ENCODE measurements around the gene MYPN.
"Not testable (repeated sequence)": the region's sequence is repeated elsewhere in the genome, so short reads cannot be mapped to it uniquely, and the experiment has no call there.

The MYPN gene

GRCh38 chr10:68231106-68231816, 122.0 kb downstream of the MYPN start:
- no peak for DNase-seq (ENCODE audit: low spot score)

- DNase-seq (ENCODE audit: low spot score), result no peak
These were observed 122.5 kb downstream of the MYPN start, which contains the start of gene ATOH7 for GRCh38 chr10:68231817-68232251. Gene ATOH7 (minus strand): TSS chr10:68232113. CDS start chr10:68231677, 436 bp downstream.

- DNase-seq (ENCODE audit: low spot score), result no peak
These were observed 123.8 kb downstream of the MYPN start for GRCh38 chr10:68233046-68233445.

GRCh38 chr10:68235111-68235510, 125.8 kb downstream of the MYPN start:
- no peak for DNase-seq (ENCODE audit: low spot score)

- DNase-seq (ENCODE audit: low spot score), result no peak
These were observed 126.3 kb downstream of the MYPN start for GRCh38 chr10:68235581-68235980.

GRCh38 chr10:68237173-68237572, 127.9 kb downstream of the MYPN start:
- no peak for DNase-seq (ENCODE audit: low spot score)

- no peak for DNase-seq (ENCODE audit: low spot score)
These were observed 129.1 kb downstream of the MYPN start for GRCh38 chr10:68238371-68238770.

GRCh38 chr10:68239069-68239468, 129.8 kb downstream of the MYPN start:
- DNase-seq (ENCODE audit: low spot score), result no peak

- DNase-seq (ENCODE audit: low spot score), result no peak
These were observed 130.4 kb downstream of the MYPN start for GRCh38 chr10:68239596-68240150.

- no peak for DNase-seq (ENCODE audit: low spot score)
These were observed 132.8 kb downstream of the MYPN start for GRCh38 chr10:68242051-68242450.

- not testable (repeated sequence) for DNase-seq (ENCODE audit: low spot score)
These were observed 137.1 kb downstream of the MYPN start for GRCh38 chr10:68246397-68246796.

- no peak for DNase-seq (ENCODE audit: low spot score)
These were observed 138.6 kb downstream of the MYPN start for GRCh38 chr10:68247931-68248330.

GRCh38 chr10:68249297-68249696, 140.0 kb downstream of the MYPN start:
- DNase-seq (ENCODE audit: low spot score), result no peak

- no peak for DNase-seq (ENCODE audit: low spot score)
These were observed 141.9 kb downstream of the MYPN start for GRCh38 chr10:68251151-68251550.

- DNase-seq (ENCODE audit: low spot score), result no peak
These were observed 142.6 kb downstream of the MYPN start for GRCh38 chr10:68251625-68252495.

- no peak for DNase-seq (ENCODE audit: low spot score)
These were observed 144.1 kb downstream of the MYPN start for GRCh38 chr10:68253346-68253745.

- no peak for DNase-seq (ENCODE audit: low spot score)
These were observed 152.0 kb downstream of the MYPN start for GRCh38 chr10:68261132-68261856.
